ENCODE data around the gene CLEC16A.

The CLEC16A gene, protein sequence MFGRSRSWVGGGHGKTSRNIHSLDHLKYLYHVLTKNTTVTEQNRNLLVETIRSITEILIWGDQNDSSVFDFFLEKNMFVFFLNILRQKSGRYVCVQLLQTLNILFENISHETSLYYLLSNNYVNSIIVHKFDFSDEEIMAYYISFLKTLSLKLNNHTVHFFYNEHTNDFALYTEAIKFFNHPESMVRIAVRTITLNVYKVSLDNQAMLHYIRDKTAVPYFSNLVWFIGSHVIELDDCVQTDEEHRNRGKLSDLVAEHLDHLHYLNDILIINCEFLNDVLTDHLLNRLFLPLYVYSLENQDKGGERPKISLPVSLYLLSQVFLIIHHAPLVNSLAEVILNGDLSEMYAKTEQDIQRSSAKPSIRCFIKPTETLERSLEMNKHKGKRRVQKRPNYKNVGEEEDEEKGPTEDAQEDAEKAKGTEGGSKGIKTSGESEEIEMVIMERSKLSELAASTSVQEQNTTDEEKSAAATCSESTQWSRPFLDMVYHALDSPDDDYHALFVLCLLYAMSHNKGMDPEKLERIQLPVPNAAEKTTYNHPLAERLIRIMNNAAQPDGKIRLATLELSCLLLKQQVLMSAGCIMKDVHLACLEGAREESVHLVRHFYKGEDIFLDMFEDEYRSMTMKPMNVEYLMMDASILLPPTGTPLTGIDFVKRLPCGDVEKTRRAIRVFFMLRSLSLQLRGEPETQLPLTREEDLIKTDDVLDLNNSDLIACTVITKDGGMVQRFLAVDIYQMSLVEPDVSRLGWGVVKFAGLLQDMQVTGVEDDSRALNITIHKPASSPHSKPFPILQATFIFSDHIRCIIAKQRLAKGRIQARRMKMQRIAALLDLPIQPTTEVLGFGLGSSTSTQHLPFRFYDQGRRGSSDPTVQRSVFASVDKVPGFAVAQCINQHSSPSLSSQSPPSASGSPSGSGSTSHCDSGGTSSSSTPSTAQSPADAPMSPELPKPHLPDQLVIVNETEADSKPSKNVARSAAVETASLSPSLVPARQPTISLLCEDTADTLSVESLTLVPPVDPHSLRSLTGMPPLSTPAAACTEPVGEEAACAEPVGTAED

DNA sequence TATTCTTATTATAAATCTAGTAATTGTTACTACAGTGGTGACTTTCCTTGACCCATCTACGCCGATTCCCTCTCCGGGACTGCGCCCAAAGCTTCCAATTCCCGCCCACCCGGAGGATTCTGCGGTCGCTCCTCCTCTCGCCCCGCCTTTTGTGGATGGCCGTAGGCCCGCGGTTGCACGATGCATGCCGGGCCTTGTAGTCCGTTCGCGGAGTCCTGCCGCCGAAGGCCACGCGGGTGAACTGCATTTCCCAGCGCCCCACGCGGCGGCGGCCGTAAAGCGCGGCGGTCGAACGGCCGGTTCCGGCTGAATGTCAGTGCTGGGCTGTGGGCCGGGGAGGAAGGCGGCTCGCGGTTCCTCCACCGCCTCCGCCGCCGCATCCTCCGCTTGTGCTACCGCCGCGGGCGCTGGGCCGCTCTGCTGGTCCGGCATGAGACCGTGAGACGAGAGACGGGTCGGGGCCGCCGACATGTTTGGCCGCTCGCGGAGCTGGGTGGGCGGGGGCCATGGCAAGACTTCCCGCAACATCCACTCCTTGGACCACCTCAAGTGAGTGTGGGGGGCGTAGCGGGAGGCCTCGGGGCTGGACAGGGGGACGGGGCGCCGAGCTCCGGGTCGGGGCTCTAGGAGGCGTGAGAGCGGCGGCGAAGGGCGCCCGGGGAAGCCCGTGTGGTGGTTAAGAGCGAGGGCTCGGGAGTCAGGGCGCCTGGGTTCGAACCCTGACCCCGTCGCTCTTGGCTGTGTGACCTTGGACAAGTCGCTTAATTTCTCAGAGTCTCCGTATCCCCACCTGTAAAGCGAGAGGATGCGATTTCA, at the start of gene CLEC16A:
Gene CLEC16A, plus strand, starts transcription at position 316 of the 816 bp plus-strand sequence. Its CDS starts 154 bp downstream, at position 470.
- peak; percentile 96 for DNase-seq

DNA sequence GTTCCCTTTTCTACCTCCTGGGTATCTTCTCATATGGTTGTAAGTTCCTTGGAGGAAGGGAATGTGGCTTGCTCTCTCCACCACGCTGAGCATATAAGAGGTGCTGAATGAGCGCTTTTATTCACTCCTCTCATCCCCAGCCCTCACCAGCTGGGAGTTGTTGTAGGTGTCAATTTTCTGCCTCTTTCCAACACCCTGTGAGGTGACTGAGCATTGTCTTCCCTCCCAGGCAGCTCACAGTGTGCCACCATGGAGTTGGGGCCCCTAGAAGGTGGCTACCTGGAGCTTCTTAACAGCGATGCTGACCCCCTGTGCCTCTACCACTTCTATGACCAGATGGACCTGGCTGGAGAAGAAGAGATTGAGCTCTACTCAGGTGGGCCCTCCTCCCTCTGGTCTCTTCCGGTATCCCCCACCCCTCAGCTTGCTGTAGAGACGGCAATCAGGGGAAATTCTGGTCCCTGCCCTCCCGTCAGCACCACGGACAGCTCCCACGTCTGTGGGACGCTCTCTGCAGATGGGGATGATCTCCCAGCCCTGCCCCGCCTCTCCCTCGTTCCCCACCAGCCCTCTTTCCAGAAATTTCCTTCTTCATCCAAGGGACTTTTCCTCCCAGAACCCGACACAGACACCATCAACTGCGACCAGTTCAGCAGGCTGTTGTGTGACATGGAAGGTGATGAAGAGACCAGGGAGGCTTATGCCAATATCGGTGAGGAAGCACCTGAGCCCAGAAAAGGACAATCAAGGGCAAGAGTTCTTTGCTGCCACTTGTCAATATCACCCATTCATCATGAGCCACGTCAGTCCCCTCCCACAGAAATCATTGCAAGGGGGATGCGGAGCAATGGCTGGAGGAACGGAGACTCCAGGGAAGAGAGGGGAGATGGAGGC, 49.1 kb upstream of the CLEC16A start:
- DNase-seq = no peak

DNA sequence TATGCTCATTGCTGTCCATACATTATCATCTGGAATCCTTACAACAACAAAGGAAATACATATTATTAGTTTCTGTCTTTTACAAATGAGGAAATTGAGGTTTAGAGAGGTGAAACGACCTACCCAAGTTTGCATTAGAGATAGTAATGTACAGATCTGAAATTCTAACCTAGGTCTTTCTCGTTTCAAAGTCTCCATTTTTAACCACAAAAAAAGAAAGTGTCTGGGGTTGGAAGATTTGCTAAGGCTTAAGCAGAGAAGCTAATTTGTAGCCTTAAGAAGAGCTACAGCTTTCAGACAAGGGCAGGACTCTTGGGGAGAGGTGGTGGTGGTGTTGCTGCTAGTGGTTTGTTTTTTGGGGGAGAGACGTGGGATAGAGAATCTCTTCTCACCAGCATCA, 48.2 kb upstream of the CLEC16A start:
- no peak for DNase-seq

DNA sequence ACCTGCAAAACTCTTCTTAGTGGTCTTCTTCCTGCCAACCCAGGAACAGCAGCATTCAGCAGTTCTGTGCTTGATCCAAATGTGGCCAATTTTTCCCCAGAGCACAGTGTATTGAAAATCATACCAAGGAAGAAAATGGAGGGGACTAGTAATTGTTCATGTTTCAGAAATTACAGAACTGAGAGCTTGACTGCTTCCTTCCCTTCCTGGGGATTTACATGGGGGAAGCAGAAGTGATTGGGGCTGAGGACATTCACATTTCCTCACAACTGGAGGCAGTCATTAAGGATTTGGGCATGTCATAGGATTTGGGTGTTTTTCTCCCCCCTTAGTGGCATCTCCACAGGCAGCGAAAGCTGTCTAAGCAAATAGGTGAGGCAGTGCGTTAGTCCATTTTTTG, 47.6 kb upstream of the CLEC16A start:
- DNase-seq = no peak

DNA sequence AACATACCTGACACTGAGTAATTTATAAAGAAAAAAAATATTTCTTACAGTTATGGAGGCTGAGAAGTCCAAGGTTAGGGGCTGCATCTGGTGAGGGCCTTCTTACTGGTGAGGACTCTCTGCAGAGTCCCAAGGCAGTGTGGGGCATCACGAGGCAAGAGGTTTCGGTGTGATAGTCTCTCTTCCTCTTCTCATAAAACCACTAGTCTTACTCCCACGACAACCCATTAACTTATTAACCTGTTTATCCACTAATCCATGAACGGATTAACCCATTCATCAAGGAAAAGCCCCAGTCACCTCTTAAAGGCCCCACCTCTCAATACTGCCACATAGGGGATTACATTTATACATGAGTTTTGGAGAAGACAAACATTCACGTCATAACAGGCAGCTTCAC, 47.2 kb upstream of the CLEC16A start:
- DNase-seq = no peak

DNA sequence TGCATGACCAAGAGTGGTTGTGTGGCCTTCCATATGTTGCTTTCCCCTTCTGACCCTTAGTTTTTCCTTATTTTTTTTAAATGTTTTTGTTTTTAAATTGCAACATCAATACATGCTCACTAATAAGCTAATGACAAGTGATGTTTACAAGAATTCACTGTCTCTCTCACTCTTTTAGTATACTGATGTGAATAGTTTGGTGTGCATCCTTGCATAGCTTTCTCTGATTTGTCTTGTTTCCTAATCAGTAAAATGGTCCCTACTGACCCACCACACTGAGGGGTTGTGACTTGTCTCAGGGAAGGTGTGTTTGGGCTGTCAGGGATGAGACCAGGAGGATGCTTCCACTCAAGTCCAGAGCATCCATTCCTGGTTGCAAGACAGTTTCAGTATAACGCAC, 41.4 kb upstream of the CLEC16A start:
- DNase-seq = no peak

DNA sequence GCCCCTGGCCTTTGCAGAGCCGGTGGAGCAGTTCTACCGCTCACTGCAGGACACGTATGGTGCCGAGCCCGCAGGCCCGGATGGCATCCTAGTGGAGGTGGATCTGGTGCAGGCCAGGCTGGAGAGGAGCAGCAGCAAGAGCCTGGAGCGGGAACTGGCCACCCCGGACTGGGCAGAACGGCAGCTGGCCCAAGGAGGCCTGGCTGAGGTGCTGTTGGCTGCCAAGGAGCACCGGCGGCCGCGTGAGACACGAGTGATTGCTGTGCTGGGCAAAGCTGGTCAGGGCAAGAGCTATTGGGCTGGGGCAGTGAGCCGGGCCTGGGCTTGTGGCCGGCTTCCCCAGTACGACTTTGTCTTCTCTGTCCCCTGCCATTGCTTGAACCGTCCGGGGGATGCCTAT, 37.9 kb upstream of the CLEC16A start:
- no peak for DNase-seq

DNA sequence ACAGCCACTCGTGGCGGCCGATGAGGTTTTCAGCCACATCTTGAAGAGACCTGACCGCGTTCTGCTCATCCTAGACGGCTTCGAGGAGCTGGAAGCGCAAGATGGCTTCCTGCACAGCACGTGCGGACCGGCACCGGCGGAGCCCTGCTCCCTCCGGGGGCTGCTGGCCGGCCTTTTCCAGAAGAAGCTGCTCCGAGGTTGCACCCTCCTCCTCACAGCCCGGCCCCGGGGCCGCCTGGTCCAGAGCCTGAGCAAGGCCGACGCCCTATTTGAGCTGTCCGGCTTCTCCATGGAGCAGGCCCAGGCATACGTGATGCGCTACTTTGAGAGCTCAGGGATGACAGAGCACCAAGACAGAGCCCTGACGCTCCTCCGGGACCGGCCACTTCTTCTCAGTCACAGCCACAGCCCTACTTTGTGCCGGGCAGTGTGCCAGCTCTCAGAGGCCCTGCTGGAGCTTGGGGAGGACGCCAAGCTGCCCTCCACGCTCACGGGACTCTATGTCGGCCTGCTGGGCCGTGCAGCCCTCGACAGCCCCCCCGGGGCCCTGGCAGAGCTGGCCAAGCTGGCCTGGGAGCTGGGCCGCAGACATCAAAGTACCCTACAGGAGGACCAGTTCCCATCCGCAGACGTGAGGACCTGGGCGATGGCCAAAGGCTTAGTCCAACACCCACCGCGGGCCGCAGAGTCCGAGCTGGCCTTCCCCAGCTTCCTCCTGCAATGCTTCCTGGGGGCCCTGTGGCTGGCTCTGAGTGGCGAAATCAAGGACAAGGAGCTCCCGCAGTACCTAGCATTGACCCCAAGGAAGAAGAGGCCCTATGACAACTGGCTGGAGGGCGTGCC, 37.2 kb upstream of the CLEC16A start:
- peak; percentile 23 for DNase-seq

DNA sequence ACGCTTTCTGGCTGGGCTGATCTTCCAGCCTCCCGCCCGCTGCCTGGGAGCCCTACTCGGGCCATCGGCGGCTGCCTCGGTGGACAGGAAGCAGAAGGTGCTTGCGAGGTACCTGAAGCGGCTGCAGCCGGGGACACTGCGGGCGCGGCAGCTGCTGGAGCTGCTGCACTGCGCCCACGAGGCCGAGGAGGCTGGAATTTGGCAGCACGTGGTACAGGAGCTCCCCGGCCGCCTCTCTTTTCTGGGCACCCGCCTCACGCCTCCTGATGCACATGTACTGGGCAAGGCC, 36.7 kb upstream of the CLEC16A start:
- DNase-seq = no peak

DNA sequence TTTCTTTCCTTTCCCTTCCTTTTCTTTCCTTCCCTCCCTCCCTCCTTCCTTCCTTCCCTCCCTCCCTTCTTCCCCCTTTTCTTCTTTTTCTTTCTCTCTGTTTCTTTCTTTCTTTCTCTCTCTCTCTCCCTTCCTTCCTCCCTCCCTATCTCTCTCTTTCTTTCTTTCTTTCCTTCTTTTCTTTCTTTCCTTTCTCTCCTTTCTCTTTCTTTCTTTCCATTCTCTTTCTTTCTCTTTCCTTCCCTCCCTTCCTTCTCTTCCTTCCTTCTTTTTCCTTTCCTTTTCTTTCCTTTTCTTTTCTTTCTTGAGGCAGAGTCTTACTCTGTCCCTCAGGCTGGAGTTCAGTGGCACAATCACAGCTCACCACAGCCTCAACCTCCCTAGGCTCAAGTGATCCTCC, 33.1 kb upstream of the CLEC16A start:
- no peak for DNase-seq

DNA sequence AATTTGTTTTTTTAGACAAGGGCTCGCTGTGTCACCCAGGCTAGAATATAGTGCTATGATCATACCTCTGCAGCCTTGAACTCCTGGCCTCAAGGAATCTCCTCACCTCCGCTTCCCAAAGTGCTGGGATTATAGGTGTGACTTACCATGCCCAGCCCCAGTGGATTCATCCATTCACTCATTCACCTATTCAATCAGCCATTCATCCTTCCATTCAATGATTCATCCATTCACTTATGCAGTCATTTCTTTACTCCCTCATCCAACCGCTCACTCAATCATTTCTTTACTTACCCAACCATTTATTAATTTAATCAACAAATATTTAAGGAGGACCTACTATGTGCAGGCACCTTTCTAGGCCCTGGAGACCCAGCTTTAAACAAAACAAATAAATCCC, 27.8 kb upstream of the CLEC16A start:
- DNase-seq = no peak

DNA sequence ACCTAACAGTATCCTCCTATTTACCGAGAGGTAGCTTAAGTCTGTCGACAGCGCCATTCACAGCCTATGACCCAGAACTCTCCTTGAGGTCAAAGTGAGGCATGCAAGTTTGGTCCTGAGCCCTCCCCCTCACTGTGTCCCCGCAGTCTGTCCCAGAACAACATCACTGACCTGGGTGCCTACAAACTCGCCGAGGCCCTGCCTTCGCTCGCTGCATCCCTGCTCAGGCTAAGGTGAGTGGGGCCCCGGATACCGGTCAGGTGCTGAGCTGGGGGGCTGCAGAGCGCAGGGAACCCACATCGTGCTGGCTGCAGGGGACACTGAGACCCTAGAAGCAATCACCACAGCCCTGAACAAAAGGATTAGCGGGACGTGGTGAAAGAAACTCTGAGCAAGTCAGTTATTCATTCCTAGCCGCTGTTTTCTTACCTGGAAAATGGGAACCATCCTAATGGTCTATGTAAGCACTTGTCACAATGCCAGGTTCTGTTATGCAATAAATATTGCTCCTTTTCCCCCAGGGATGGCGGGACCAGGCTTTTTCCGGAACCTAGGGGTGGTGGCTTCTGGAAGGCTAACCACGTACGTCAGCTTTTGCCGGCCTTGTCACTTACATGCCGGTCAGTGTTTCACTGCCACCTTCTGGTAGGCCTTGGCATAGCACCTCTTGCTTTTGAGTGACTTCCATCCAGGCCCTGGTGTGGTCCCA, 25.9 kb upstream of the CLEC16A start:
- peak; percentile 85 for DNase-seq

DNA sequence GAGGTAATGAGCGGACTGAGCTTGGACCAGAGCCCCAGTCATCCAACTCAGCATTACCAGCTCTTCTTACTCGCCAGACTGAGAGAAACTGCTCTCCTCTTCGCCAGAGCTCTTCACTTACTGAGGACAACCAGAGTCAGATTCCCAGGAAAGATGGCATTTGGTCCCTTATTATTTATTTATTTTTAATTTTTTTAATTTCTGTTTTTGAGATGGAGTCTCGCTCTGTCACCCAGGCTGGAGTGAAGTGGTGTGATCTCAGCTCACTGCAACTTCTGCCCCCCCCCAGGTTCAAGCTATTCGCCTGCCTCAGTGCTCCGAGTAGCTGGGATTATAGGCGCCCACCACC, 25.4 kb upstream of the CLEC16A start:
- DNase-seq = no peak

DNA sequence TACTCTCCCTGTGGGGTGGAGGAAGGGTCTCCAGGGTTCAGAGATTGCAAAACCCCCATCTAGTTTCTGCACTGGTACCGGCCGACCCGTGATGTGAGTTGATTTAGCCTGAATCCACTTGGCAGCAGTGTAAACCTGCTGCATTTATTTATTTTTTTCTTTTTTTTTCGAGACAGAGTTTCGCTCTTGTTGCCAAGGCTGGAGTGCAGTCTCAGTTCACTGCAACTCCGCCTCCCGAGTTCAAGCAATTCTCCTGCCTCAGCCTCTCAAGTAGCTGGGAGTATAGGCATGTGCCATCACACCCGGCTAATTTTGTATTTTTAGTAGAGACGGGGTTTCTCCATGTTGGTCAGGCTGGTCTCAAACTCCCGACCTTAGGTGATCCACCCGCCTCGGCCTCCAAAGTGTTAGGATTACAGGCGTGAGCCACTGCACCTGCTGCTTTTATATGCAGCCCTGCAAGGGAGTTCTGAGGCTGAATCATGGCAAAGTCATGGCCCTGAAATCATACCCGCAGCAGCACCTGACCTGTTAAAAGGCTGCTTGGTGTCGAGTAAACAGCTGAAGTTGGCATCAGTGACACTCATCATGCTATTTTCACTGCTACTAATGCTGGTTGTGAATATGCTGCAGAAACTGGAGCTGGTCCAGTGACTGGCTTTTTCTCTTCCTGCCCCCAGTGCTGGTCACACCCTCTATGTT, 23.5 kb upstream of the CLEC16A start:
- DNase-seq = peak; percentile 43

DNA sequence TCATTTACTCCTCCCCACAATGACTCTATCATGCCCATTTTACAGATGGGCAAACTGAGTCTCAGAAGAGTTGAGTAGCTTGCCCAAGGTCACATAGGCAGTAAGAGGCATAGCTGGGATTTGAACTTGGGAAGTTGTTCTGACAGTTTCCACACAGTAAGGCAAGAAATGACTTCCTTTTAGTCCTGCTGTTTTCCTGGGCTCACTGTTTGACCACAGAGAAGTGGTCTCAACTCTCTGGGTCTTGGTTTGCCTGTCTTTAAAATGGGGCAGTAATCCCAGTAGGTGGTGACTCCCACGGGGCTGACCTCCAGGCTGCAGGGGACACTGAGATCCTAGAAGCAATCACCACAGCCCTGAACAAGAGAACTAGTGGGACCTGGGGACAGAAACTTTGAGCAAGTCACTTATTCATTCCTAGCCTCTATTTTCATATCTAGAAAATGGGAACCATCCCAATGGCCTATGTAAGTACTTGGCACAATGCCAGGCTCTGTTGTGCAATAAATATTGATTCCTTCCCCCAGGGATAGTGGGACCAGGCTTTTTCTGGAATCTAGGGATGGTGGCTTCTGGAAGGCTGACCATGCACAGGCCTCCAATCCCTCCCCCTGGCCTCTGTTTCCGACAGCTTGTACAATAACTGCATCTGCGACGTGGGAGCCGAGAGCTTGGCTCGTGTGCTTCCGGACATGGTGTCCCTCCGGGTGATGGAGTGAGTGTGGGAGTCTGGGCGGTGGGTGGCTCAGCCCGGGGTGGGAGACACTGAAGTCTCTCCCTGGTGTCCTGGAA, 22.6 kb upstream of the CLEC16A start:
- DNase-seq = no peak

DNA sequence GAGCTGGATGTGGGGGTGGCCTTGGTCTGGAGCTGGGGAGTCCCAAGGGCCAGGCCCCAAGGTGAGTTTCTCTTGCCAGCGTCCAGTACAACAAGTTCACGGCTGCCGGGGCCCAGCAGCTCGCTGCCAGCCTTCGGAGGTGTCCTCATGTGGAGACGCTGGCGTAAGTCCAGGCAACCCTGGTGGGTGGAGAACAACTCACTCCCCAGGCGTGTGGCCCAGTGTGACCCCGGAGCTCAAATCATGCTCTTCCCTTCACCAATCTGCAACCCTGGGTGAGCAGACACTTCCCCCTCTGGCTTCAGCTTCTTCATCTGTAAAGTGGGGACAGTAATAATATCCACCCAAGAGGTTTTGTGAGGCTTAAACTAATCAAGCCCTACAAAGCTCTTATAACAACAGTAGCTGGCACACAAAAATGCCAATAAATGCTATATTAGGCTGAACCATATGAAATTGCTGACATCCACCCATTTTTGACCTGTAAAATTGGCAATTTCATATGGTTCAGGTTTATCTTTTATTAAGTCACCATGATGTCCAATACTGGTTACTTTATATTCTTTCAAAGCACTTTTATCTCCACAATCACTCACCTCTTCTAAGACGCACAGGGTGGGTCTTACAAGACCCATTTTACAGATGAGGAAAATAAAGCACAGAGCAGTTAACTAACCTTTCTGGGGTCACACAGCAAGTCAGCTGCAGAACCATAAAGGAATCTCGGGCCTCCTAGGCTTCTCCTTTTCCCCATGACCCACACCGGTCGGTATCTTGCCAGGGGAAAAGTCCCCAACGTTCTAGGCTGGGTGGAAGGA, 21.8 kb upstream of the CLEC16A start:
- DNase-seq = peak; percentile 55

DNA sequence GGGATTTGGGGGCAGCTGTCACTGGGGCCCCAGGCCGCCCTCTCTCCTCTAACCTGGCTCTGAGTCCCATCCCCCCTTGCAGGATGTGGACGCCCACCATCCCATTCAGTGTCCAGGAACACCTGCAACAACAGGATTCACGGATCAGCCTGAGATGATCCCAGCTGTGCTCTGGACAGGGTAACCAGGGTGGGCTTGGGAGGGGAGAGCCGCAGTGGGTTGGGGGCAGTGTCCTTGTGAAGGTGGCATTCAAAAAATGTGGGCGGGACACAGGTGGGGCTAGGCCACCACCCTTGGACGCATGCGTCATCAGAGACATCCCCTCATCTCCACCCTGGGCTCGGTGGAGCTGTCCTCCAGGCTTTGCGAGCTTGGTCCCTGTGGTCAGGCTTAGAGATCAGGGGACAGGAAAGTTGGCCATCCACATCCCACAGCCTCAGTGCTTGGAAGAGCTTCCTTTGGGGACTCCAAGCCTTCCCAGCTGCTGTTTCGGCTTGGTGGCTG, 21.2 kb upstream of the CLEC16A start:
- DNase-seq = no peak
